ENCODE results near the gene CCDC73.

CCDC73 gene

DNA sequence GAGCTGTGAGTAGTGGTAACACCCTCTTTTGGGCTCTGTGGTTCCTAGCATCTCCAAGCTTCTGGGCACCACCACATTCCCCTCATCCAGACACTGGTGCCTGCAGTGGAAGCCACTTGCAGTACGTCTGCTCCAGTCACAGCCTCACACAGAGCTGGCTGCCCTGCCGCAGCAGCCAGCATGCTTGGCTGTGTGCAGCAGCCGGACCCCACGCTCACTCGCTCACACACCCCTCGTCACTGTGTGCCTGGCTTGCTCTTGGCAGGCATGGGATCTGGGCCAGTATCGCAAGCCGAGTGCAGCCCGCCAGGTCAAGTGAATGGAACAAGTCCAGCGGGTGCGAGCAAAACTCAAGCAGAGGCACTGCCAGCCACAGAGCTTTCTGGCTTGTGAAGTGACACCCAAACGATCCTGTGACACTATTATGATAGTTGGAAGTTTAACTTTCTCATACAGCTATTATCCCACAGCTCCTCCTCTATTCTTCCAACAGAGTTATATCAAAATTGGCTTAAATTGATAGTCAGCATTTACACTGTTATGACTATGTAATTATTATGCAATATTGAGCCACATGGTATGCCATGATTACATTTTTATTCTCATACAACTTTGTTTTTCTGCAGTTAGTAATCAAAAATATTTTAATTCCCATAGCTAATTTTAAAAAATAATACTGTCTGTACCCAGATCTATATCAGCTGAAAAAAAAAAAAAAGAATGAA is 89.0 kb downstream of the CCDC73 start:
- no peaks in the 10 kb centered on the region for H3K4me1 ChIP-seq (ENCODE audit: control insufficient read depth, low read length)
- no peaks in the 10 kb centered on the region for H3K27me3 ChIP-seq (ENCODE audit: control insufficient read depth, low read length)
- peaks cover 13% of the 10 kb centered on the region; the same call in 1 of the 2 replicates for H3K9me3 ChIP-seq (ENCODE audit: control insufficient read depth, insufficient read depth, low read length)
- no peaks in the 10 kb centered on the region for H3F3A ChIP-seq (ENCODE audit: control insufficient read depth, insufficient read depth)
- no peaks in the 10 kb centered on the region for H4K20me1 ChIP-seq (ENCODE audit: control insufficient read depth, insufficient read depth, low read depth, low read length)
- no peaks in the 10 kb centered on the region for H3K79me2 ChIP-seq (ENCODE audit: control insufficient read depth, low read length)
- H3K9me2 ChIP-seq (replicated peaks; ENCODE audit: control insufficient read depth, low read length), result no peaks in the 10 kb centered on the region
- H3K27ac ChIP-seq (ENCODE audit: low read depth, low read length), result no peak overlapping the region
- H3K36me3 ChIP-seq (ENCODE audit: control insufficient read depth, low read length), result no peaks in the 10 kb centered on the region
- H3K4me2 ChIP-seq (ENCODE audit: low read length), result no peak overlapping the region
- no peak overlapping the region for H3K4me3 ChIP-seq (ENCODE audit: low read length)
- TF ChIP-seq, protein P1, sequence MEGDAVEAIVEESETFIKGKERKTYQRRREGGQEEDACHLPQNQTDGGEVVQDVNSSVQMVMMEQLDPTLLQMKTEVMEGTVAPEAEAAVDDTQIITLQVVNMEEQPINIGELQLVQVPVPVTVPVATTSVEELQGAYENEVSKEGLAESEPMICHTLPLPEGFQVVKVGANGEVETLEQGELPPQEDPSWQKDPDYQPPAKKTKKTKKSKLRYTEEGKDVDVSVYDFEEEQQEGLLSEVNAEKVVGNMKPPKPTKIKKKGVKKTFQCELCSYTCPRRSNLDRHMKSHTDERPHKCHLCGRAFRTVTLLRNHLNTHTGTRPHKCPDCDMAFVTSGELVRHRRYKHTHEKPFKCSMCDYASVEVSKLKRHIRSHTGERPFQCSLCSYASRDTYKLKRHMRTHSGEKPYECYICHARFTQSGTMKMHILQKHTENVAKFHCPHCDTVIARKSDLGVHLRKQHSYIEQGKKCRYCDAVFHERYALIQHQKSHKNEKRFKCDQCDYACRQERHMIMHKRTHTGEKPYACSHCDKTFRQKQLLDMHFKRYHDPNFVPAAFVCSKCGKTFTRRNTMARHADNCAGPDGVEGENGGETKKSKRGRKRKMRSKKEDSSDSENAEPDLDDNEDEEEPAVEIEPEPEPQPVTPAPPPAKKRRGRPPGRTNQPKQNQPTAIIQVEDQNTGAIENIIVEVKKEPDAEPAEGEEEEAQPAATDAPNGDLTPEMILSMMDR (IDR thresholded peaks at IDR 0.05; ENCODE audit: low read depth, low read length, poor library complexity, severe bottlenecking), result no peak
- no peak for TF ChIP-seq EZH2phosphoT487 (IDR thresholded peaks at IDR 0.05; ENCODE audit: borderline replicate concordance, low read length)

DNA sequence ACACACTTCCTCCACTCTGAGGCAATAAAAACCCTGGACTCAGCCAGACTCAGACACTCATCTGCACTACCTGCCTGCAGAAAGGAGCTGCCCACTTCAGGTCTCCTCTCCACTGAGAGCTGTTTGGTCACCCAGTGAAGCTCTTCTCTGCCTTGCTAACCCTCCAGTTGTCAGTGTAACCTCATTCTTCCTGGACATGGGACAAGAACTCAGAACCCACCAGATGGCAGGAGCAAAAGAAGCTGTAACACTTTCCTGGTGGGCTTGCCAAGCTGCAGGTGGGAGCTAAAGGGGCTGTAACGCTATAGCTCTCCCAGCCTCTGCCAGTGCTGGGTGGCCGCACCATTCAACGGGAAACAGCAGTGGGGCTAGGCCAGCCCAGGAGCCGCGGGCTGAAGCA is 89.7 kb downstream of the CCDC73 start:
- Histone ChIP-seq H4K20me1 (ENCODE audit: control insufficient read depth, insufficient read depth, low read depth, low read length) (no peaks in the 10 kb centered on the region), H3K36me3 (ENCODE audit: control insufficient read depth, low read length) (no peaks in the 10 kb centered on the region), H3K9me2 (replicated peaks; ENCODE audit: control insufficient read depth, low read length) (no peaks in the 10 kb centered on the region), H3K9me3 (ENCODE audit: control insufficient read depth, insufficient read depth, low read length) (peaks cover 13% of the 10 kb centered on the region; the same call in 1 of the 2 replicates), H3K4me1 (ENCODE audit: control insufficient read depth, low read length) (no peaks in the 10 kb centered on the region), H3K4me2 (ENCODE audit: low read length) (no peak overlapping the region), H3K27me3 (ENCODE audit: control insufficient read depth, low read length) (no peaks in the 10 kb centered on the region), H3F3A (ENCODE audit: control insufficient read depth, insufficient read depth) (no peaks in the 10 kb centered on the region), H3K27ac (ENCODE audit: low read depth, low read length) (no peak overlapping the region), H3K4me3 (ENCODE audit: low read length) (no peak overlapping the region), H3K79me2 (ENCODE audit: control insufficient read depth, low read length) (no peaks in the 10 kb centered on the region)
- no peak for TF ChIP-seq EZH2phosphoT487 (IDR thresholded peaks at IDR 0.05; ENCODE audit: borderline replicate concordance, low read length)
- TF ChIP-seq, protein P1 (IDR thresholded peaks at IDR 0.05; ENCODE audit: low read depth, low read length, poor library complexity, severe bottlenecking), result no peak

DNA sequence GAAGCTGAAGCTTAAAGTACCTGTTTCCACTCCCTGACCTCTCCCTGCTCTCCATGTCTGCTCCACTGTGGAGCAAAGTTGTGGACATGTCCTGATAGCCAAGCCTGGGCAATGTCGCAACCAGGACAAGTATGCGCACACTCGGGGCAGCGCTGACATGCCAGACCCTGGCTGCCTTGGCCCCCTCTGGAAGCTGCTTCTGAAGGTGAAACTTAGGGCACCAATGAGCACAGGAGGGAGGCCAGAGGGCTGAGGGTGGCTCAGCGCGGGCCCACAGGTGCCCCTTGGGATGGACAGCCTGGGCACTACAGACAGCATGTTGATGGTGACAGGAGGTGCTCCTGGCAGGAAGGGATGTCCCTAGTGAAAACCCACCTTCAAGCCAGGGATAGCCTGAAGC is 90.2 kb downstream of the CCDC73 start:
- Histone ChIP-seq H3K9me3 (ENCODE audit: control insufficient read depth, insufficient read depth, low read length) (peaks cover 13% of the 10 kb centered on the region; the same call in 1 of the 2 replicates), H3K4me3 (ENCODE audit: low read length) (no peak overlapping the region), H3F3A (ENCODE audit: control insufficient read depth, insufficient read depth) (no peaks in the 10 kb centered on the region), H3K4me2 (ENCODE audit: low read length) (no peak overlapping the region), H4K20me1 (ENCODE audit: control insufficient read depth, insufficient read depth, low read depth, low read length) (no peaks in the 10 kb centered on the region), H3K9me2 (replicated peaks; ENCODE audit: control insufficient read depth, low read length) (no peaks in the 10 kb centered on the region), H3K79me2 (ENCODE audit: control insufficient read depth, low read length) (no peaks in the 10 kb centered on the region), H3K36me3 (ENCODE audit: control insufficient read depth, low read length) (no peaks in the 10 kb centered on the region), H3K27me3 (ENCODE audit: control insufficient read depth, low read length) (no peaks in the 10 kb centered on the region), H3K27ac (ENCODE audit: low read depth, low read length) (no peak overlapping the region), H3K4me1 (ENCODE audit: control insufficient read depth, low read length) (no peaks in the 10 kb centered on the region)
- TF ChIP-seq EZH2phosphoT487 (IDR thresholded peaks at IDR 0.05; ENCODE audit: borderline replicate concordance, low read length), result no peak
- TF ChIP-seq, protein P1 (IDR thresholded peaks at IDR 0.05; ENCODE audit: low read depth, low read length, poor library complexity, severe bottlenecking), result no peak
